NCI-H2107 treated with DMSO at 0.1 percent for 48 hours (cell line): ENCODE data around the gene C16orf92.

Experiments
- DNase-seq: peaks from one replicate; lab custom pipeline; 2025; ENCODE audit not compliant: unreplicated experiment; lab: John Stamatoyannopoulos, UW

C16orf92 gene

GRCh38 chr16:30053376-30054015 is 30.5 kb downstream of the C16orf92 start:
- DNase-seq, result no peak

GRCh38 chr16:30054451-30054850 is 31.5 kb downstream of the C16orf92 start:
- no peak for DNase-seq

- peak; percentile 14 for DNase-seq
These were observed 32.1 kb downstream of the C16orf92 start for GRCh38 chr16:30054959-30055553.

- DNase-seq, result no peak
These were observed 37.3 kb downstream of the C16orf92 start for GRCh38 chr16:30060346-30060745.

GRCh38 chr16:30060836-30061554 is 38.0 kb downstream of the C16orf92 start:
- no peak for DNase-seq

- DNase-seq, result no peak
These were observed 40.4 kb downstream of the C16orf92 start for GRCh38 chr16:30063278-30063892.

GRCh38 chr16:30063893-30064728 is 41.1 kb downstream of the C16orf92 start:
- DNase-seq, result peak; percentile 71

DNA sequence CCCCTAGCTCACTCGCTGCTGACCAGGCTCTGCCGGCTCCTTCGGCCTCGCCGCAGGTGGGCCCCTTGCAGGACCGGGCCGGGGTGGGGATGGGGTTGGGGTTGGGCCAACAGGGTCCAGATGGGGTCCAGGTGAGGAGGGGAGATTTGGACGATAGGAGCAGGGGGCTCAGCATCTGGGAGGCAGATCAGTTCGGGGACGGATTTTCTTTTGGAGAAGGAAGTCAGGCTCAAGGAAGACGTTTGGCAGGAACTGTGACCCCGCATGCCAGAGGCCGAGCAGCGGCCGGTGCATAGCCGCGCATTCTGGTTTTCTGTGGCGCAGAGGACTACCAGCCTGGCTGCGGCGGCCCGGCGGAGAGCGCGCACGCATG is 41.7 kb downstream of the C16orf92 start:
- DNase-seq, result no peak

DNA sequence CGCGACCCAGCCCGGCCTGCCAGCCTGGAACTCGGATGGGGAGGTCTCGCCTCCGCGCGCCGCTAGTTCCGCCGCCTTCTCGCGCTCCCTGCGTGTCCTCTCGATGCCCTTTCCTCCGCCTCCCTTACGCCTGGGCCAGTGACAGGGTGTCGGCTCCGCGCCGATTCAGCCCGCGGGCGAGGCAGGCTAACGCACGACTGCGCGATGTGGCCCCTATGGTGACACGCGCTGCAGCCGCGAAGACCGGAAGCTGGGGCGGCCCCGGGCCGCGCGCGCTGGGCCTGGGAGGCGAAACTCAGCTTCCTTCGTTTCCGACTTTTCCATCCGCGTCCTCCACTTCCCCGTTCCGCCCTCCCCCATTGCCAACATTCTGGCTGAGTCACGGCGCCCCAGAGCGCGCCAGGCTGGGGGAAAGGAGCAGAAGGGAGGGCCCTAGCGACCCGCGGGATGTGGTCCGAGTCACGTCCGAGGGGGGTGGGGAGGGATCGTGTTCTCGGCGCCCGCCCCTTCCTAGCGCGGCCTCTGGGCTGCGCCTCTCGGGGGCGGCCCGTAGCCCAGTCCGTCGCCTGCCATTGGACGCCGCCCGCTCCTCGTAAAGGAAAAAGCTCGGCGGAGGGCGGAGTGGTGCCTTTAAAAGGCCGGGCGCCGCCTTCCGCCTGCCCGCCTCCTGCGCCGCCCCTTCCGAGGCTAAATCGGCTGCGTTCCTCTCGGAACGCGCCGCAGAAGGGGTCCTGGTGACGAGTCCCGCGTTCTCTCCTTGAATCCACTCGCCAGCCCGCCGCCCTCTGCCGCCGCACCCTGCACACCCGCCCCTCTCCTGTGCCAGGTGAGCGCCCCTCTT is 42.3 kb downstream of the C16orf92 start, which contains the start of gene ALDOA:
TSS of gene ALDOA (plus strand) at position 659 of the 841 bp plus-strand sequence. CDS start 1,138 bp downstream, outside the sequence.
- DNase-seq, result peak; percentile 94

GRCh38 chr16:30065943-30066760 is 43.2 kb downstream of the C16orf92 start:
- no peak for DNase-seq

DNA sequence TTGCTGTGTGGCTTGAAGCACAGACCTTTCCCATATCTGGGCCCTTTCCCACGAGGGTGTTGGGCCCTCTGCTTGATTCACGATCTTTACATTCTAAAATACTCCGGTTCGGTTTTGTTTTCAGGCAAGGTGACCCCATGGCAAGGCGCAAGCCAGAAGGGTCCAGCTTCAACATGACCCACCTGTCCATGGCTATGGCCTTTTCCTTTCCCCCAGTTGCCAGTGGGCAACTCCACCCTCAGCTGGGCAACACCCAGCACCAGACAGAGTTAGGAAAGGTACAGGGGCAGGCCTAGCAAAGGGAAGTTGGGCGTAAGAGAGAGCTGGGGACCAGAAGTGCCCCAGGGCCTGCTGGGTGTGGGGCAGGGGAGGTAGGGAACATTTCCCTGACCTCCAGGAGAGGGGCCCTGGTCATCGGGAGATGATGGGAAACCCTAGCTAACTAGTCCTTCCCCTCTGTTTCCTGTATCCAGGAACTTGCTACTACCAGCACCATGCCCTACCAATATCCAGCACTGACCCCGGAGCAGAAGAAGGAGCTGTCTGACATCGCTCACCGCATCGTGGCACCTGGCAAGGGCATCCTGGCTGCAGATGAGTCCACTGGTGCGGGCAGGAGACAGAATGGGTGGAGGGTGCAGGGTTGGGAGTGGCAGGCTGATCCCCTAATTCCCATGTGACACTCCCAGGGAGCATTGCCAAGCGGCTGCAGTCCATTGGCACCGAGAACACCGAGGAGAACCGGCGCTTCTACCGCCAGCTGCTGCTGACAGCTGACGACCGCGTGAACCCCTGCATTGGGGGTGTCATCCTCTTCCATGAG is 44.0 kb downstream of the C16orf92 start:
- DNase-seq, result no peak

GRCh38 chr16:30067584-30067916 is 44.6 kb downstream of the C16orf92 start:
- no peak for DNase-seq

DNA sequence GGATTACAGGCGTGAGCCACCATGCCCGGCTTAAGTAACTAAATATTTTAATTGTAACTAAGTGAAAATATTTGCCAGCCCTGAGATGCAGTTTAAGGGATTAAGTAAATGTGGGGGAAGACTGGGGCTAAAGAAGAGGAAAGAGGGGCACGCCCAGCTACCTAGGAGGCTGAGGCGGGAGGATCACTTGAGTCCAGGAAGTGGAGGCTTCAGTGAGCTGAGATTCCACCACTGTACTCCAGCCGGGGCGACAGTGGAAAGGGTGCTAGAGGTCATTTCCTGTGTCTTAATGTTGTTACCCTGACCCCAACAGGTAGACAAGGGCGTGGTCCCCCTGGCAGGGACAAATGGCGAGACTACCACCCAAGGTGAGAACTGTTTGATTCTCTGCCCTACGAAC is 45.3 kb downstream of the C16orf92 start:
- no peak for DNase-seq

GRCh38 chr16:30068750-30069610 is 46.0 kb downstream of the C16orf92 start:
- no peak for DNase-seq

GRCh38 chr16:30069611-30070462 is 46.8 kb downstream of the C16orf92 start:
- no peak for DNase-seq

GRCh38 chr16:30070490-30070889 is 47.5 kb downstream of the C16orf92 start:
- no peak for DNase-seq
